Hippocampal formation (tissue), 2 donors: Measurements from ENCODE around the gene SART3.

Experiments used
- DNase-seq, 2 donors: peaks; one replicate each; lab custom pipeline; 2025; lab: John Stamatoyannopoulos, UW

SART3 gene

GRCh38 chr12:108560752-108561719, at the start of gene SART3:
TSS of gene SART3 (minus strand) at chr12:108561173. CDS start at chr12:108561154, 19 bp downstream.
- DNase-seq = peak; percentile 79 to 95

GRCh38 chr12:108610336-108610815, 49.4 kb upstream of the SART3 start:
- no peak for DNase-seq

- DNase-seq = no peak
Measured at GRCh38 chr12:108609537-108610335, 48.8 kb upstream of the SART3 start.

- no peak for DNase-seq
Measured at GRCh38 chr12:108608616-108609015, 47.6 kb upstream of the SART3 start.

GRCh38 chr12:108607981-108608600, 47.1 kb upstream of the SART3 start:
- no peak for DNase-seq

GRCh38 chr12:108606492-108606891, 45.5 kb upstream of the SART3 start:
- DNase-seq = no peak

- no peak for DNase-seq
Measured at GRCh38 chr12:108605690-108606406, 44.9 kb upstream of the SART3 start.

GRCh38 chr12:108605000-108605689, 44.2 kb upstream of the SART3 start:
- DNase-seq = no peak

- DNase-seq = no peak
Measured at GRCh38 chr12:108604208-108604941, 43.4 kb upstream of the SART3 start.

- DNase-seq = no peak
Measured at GRCh38 chr12:108603743-108604142, 42.8 kb upstream of the SART3 start.

- no peak for DNase-seq
Measured at GRCh38 chr12:108602976-108603704, 42.2 kb upstream of the SART3 start.

GRCh38 chr12:108602209-108602705, 41.3 kb upstream of the SART3 start:
- no peak for DNase-seq

GRCh38 chr12:108600702-108601007, 39.7 kb upstream of the SART3 start:
- no peak for DNase-seq

GRCh38 chr12:108599948-108600701, 39.2 kb upstream of the SART3 start:
- DNase-seq = no peak

GRCh38 chr12:108599541-108599940, 38.6 kb upstream of the SART3 start:
- no peak for DNase-seq

GRCh38 chr12:108598553-108599250, 37.7 kb upstream of the SART3 start:
- DNase-seq = no peak

GRCh38 chr12:108597559-108598471, 36.8 kb upstream of the SART3 start, which contains the start of gene TMEM119:
TSS of gene TMEM119 (minus strand) at chr12:108598084. CDS start at chr12:108592383, 5,701 bp downstream.
- peak in 1 of 2 donors; percentile 19 for DNase-seq
